NCI-H748 treated with DMSO at 0.1 percent for 48 hours (cell line): ENCODE results near the gene LINC00305.
A peak's percentile ranks its signal among the peaks of the same experiment; 100 is the strongest.

Source experiments
- DNase-seq: peaks from one replicate; lab custom pipeline; 2025; lab: John Stamatoyannopoulos, UW

LINC00305 gene

GRCh38 chr18:64148988-64149387 is at the start of gene LINC00305:
TSS of gene LINC00305 (minus strand) at chr18:64149088.
- DNase-seq, result no peak

GRCh38 chr18:64191069-64191468 is 42.2 kb upstream of the LINC00305 start:
- no peak for DNase-seq

- DNase-seq, result no peak
Measured at GRCh38 chr18:64185987-64186386, 37.1 kb upstream of the LINC00305 start.

- no peak for DNase-seq
Measured at GRCh38 chr18:64183665-64184064, 34.8 kb upstream of the LINC00305 start.

- no peak for DNase-seq
Measured at GRCh38 chr18:64180617-64181016, 31.7 kb upstream of the LINC00305 start.

- DNase-seq, result no peak
Measured at GRCh38 chr18:64180171-64180570, 31.3 kb upstream of the LINC00305 start.

GRCh38 chr18:64179556-64180080 is 30.7 kb upstream of the LINC00305 start:
- DNase-seq, result no peak

- no peak for DNase-seq
Measured at GRCh38 chr18:64178860-64179259, 30.0 kb upstream of the LINC00305 start.

- no peak for DNase-seq
Measured at GRCh38 chr18:64175432-64175831, 26.5 kb upstream of the LINC00305 start.

GRCh38 chr18:64171576-64171975 is 22.7 kb upstream of the LINC00305 start:
- DNase-seq, result no peak

- no peak for DNase-seq
Measured at GRCh38 chr18:64167408-64167925, 18.6 kb upstream of the LINC00305 start.

- no peak for DNase-seq
Measured at GRCh38 chr18:64165906-64166305, 17.0 kb upstream of the LINC00305 start.

GRCh38 chr18:64164883-64165282 is 16.0 kb upstream of the LINC00305 start:
- DNase-seq, result no peak

- no peak for DNase-seq
Measured at GRCh38 chr18:64149916-64150438, 1.1 kb upstream of the LINC00305 start.

- DNase-seq, result no peak
Measured at GRCh38 chr18:64142904-64143303, 6.0 kb downstream of the LINC00305 start.

- DNase-seq, result no peak
Measured at GRCh38 chr18:64137914-64138313, 11.0 kb downstream of the LINC00305 start.

GRCh38 chr18:64134044-64134747 is 14.7 kb downstream of the LINC00305 start:
- DNase-seq, result no peak

- DNase-seq, result no peak
Measured at GRCh38 chr18:64132871-64133270, 16.0 kb downstream of the LINC00305 start.

GRCh38 chr18:64131314-64131713 is 17.6 kb downstream of the LINC00305 start:
- no peak for DNase-seq

- no peak for DNase-seq
Measured at GRCh38 chr18:64127172-64127571, 21.7 kb downstream of the LINC00305 start.

- peak; percentile 25 for DNase-seq
Measured at GRCh38 chr18:64119916-64120315, 29.0 kb downstream of the LINC00305 start.

GRCh38 chr18:64118406-64118805 is 30.5 kb downstream of the LINC00305 start:
- no peak for DNase-seq

- DNase-seq, result no peak
Measured at GRCh38 chr18:64116571-64117175, 32.2 kb downstream of the LINC00305 start.
